Uterus (tissue), 4 donors: ENCODE measurements around the gene KLK11. TPM values are rescaled to one million over a fixed set of nuclear protein-coding genes. Genes with fewer than 3 reads are reported as not detected.

Experiments
- DNase-seq, 2 donors: peaks; one replicate each; pipeline ENCODE4 v3.0.0-alpha.2; 2019 to 2020
- H3K27ac ChIP-seq, 2 donors: fragments of 200-600 bp; sonication (generic); 1 replicate in 1 of 2; 2 replicates in 1 of 2; pipeline ENCODE4 v1.5.1; 2016 to 2018
- H3K27me3 ChIP-seq, 2 donors: fragments of 200-600 bp; sonication (generic); one replicate each; pipeline ENCODE4 v1.5.1; 2018 to 2019; ENCODE audit warnings: control low read depth in 1 of 2
- H3K36me3 ChIP-seq, 2 donors: fragments of 200-600 bp; sonication (generic); one replicate each; pipeline ENCODE4 v1.5.1; 2019; ENCODE audit warnings: control low read depth in 1 of 2
- H3K4me1 ChIP-seq, 2 donors: fragments of 200-600 bp; sonication (generic); one replicate each; pipeline ENCODE4 v1.5.1; 2018 to 2019; ENCODE audit warnings: control low read depth in 1 of 2
- H3K4me3 ChIP-seq, 2 donors: fragments of 200-600 bp; sonication (generic); 1 replicate in 1 of 2; 2 replicates in 1 of 2; pipeline ENCODE4 v1.5.1; 2018 to 2019; ENCODE audit warnings: mild to moderate bottlenecking in 1 of 2
- H3K9me3 ChIP-seq, 2 donors: fragments of 200-600 bp; sonication (generic); one replicate each; pipeline ENCODE4 v1.5.1; 2019; ENCODE audit warnings: control low read depth in 1 of 2
- POLR2A ChIP-seq, 2 donors: fragments of 450-650 bp; IDR thresholded peaks; one replicate each; pipeline ENCODE4 v1.6.1; 2016; ENCODE audit warnings: antibody characterized with exemption in 2 of 2, mild to moderate bottlenecking in 1 of 2, moderate library complexity in 1 of 2
- intact Hi-C: fragments of 100-400 bp; cut with DNase I; formaldehyde crosslinking; loops from one replicate; pipeline ENCODE4 v1.15.1; 2023; ENCODE audit warnings: low total_unique reads
- total RNA-seq, 4 donors: library from RNA; depleted of rRNA in 3 of 4; stranded (reverse); fragments of >200 nt in 3 of 4; gene quantifications; one replicate each; pipeline versions ENCODE4 v1.1.0 to v1.2.4, GENCODE V29; 2014 to 2023
- TF ChIP-seq, protein P1 (sequence below), 4 experiments: fragments of 200-600 bp in 2 of 4; fragments of 450-650 bp in 2 of 4; sonication (generic) in 2 of 4; IDR thresholded peaks; one replicate each; pipeline ENCODE4 v1.5.1; 2016 to 2019; ENCODE audit warnings: antibody characterized with exemption in 4 of 4, mild to moderate bottlenecking in 2 of 4, moderate library complexity in 1 of 4
- donor health status: DM: yes; HTN: yes; CAD: no.

KLK11 gene
- total RNA-seq: 1 to 10 TPM in 2 of 4 donors, not detected in 2; 1.3 to 2.0 TPM

GRCh38 chr19:51026554-51026831 is at the start of gene KLK11:
TSS of gene KLK11 (minus strand) at chr19:51026616. CDS start at chr19:51025631, 985 bp downstream.
- Histone ChIP-seq H3K36me3 (no peaks in the 10 kb centered on the region), H3K4me1 (no peaks in the 10 kb centered on the region), H3K9me3 (no peaks in the 10 kb centered on the region), H3K27ac (no peak within 1 kb of the TSS), H3K27me3 (peaks cover 0 to 6% of the 10 kb centered on the region in 2 donors), H3K4me3 (no peak within 1 kb of the TSS)
- intact Hi-C loops: loop anchor here (10.0 kb wide), 1 partner anchor 128 kb away; no protein-coding TSS in a partner anchor
- TF ChIP-seq, protein P1, sequence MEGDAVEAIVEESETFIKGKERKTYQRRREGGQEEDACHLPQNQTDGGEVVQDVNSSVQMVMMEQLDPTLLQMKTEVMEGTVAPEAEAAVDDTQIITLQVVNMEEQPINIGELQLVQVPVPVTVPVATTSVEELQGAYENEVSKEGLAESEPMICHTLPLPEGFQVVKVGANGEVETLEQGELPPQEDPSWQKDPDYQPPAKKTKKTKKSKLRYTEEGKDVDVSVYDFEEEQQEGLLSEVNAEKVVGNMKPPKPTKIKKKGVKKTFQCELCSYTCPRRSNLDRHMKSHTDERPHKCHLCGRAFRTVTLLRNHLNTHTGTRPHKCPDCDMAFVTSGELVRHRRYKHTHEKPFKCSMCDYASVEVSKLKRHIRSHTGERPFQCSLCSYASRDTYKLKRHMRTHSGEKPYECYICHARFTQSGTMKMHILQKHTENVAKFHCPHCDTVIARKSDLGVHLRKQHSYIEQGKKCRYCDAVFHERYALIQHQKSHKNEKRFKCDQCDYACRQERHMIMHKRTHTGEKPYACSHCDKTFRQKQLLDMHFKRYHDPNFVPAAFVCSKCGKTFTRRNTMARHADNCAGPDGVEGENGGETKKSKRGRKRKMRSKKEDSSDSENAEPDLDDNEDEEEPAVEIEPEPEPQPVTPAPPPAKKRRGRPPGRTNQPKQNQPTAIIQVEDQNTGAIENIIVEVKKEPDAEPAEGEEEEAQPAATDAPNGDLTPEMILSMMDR (IDR thresholded peaks at IDR 0.05): no peak
- TF ChIP-seq POLR2A (IDR thresholded peaks at IDR 0.05): peak in 1 of 2 donors; percentile 33
- DNase-seq: no peak

GRCh38 chr19:51075998-51076397 is 49.6 kb upstream of the KLK11 start:
- no peak overlapping the region for H3K4me3 ChIP-seq
- H3K36me3 ChIP-seq: no peaks in the 10 kb centered on the region
- H3K4me1 ChIP-seq: no peaks in the 10 kb centered on the region
- no peak for DNase-seq
- H3K27ac ChIP-seq: no peak overlapping the region
- H3K9me3 ChIP-seq: peaks cover 0 to 6% of the 10 kb centered on the region in 2 donors
- TF ChIP-seq, protein P1 (IDR thresholded peaks at IDR 0.05): no peak
- TF ChIP-seq POLR2A (IDR thresholded peaks at IDR 0.05): no peak
- intact Hi-C loops: no loop called here
- H3K27me3 ChIP-seq: no peaks in the 10 kb centered on the region

DNA sequence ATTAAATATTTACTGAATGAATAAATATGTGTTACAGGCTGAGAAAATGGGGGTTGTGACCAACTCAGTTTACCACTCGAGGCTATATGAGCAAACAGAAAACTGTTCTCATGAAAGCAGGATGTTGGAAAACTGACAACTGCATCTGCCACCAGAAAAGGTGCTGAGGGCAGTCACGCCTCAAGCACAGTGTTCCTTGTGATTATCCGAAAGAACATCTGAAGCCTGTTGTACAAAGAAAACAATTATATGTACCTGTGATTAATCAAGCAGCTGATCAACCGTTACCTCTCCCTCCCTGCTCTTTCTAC is 44.6 kb upstream of the KLK11 start:
- intact Hi-C loops: no loop called here
- H3K9me3 ChIP-seq: peaks cover 0 to 6% of the 10 kb centered on the region in 2 donors
- no peak for TF ChIP-seq POLR2A (IDR thresholded peaks at IDR 0.05)
- TF ChIP-seq, protein P1 (IDR thresholded peaks at IDR 0.05): no peak
- no peaks in the 10 kb centered on the region for H3K36me3 ChIP-seq
- no peak for DNase-seq
- H3K4me3 ChIP-seq: no peak overlapping the region
- no peak overlapping the region for H3K27ac ChIP-seq
- no peaks in the 10 kb centered on the region for H3K4me1 ChIP-seq
- no peaks in the 10 kb centered on the region for H3K27me3 ChIP-seq

GRCh38 chr19:51070334-51071094 is 44.1 kb upstream of the KLK11 start:
- H3K4me1 ChIP-seq: no peaks in the 10 kb centered on the region
- H3K27ac ChIP-seq: no peak overlapping the region
- intact Hi-C loops: no loop called here
- DNase-seq: no peak
- H3K36me3 ChIP-seq: no peaks in the 10 kb centered on the region
- no peak overlapping the region for H3K4me3 ChIP-seq
- TF ChIP-seq POLR2A (IDR thresholded peaks at IDR 0.05): no peak
- TF ChIP-seq, protein P1 (IDR thresholded peaks at IDR 0.05): no peak
- H3K9me3 ChIP-seq: peaks cover 0 to 6% of the 10 kb centered on the region in 2 donors
- no peaks in the 10 kb centered on the region for H3K27me3 ChIP-seq

GRCh38 chr19:51066393-51067186 is 40.2 kb upstream of the KLK11 start:
- no peak for DNase-seq
- H3K4me3 ChIP-seq: no peak overlapping the region
- intact Hi-C loops: no loop called here
- no peak for TF ChIP-seq POLR2A (IDR thresholded peaks at IDR 0.05)
- TF ChIP-seq, protein P1 (IDR thresholded peaks at IDR 0.05): no peak
- H3K4me1 ChIP-seq: peaks cover 0 to 5% of the 10 kb centered on the region in 2 donors
- H3K9me3 ChIP-seq: no peaks in the 10 kb centered on the region
- H3K27ac ChIP-seq: no peak overlapping the region
- H3K27me3 ChIP-seq: no peaks in the 10 kb centered on the region
- no peaks in the 10 kb centered on the region for H3K36me3 ChIP-seq
